ENCODE results near the gene CMTM5. TPM values are rescaled to one million over a fixed set of nuclear protein-coding genes. Genes with fewer than 3 reads are reported as not detected.

CMTM5 gene
- total and polyA plus RNA-seq, 3 experiments from 2014 or later: not detected

- H3K4me1 ChIP-seq (ENCODE audit: insufficient read depth, low read length): peaks cover 4% of the 10 kb centered on the region
- Mint-ChIP-seq H3K27ac (no peak overlapping the region), H3K4me3 (no peak overlapping the region), H3K4me1 (peaks cover 10 to 21% (median 17%) of the 10 kb centered on the region in 3 donors), H3K9me3 (peaks cover 0 to 1% (median 0%) of the 10 kb centered on the region in 5 donors), H3K27me3 (peaks cover 40 to 62% of the 10 kb centered on the region in 2 donors), H3K36me3 (peaks cover 0 to 2% (median 0%) of the 10 kb centered on the region in 3 donors)
- no peak overlapping the region for H3K4me3 ChIP-seq (ENCODE audit: low read length)
- no peak for DNase-seq
- ChIA-PET POLR2A (no interaction called here), CTCF (no interaction called here)
- no peak overlapping the region for H3K27ac ChIP-seq (ENCODE audit: low read depth, low read length)
- H3K27me3 ChIP-seq (ENCODE audit: insufficient read depth, low read length, poor library complexity, severe bottlenecking): no peaks in the 10 kb centered on the region
- no peaks in the 10 kb centered on the region for H3K36me3 ChIP-seq (ENCODE audit: insufficient read depth, low read length)
- H3K9me3 ChIP-seq (ENCODE audit: low read length): no peaks in the 10 kb centered on the region
Measured at GRCh38 chr14:23354990-23355389, 21.9 kb upstream of the CMTM5 start.

- Histone ChIP-seq H3K9me3 (ENCODE audit: low read length) (no peaks in the 10 kb centered on the region), H3K4me1 (ENCODE audit: insufficient read depth, low read length) (peaks cover 4% of the 10 kb centered on the region), H3K4me3 (ENCODE audit: low read length) (no peak overlapping the region), H3K27me3 (ENCODE audit: insufficient read depth, low read length, poor library complexity, severe bottlenecking) (no peaks in the 10 kb centered on the region), H3K27ac (ENCODE audit: low read depth, low read length) (no peak overlapping the region), H3K36me3 (ENCODE audit: insufficient read depth, low read length) (no peaks in the 10 kb centered on the region)
- Mint-ChIP-seq H3K4me1 (peaks cover 10 to 21% (median 17%) of the 10 kb centered on the region in 3 donors), H3K36me3 (peaks cover 0 to 2% (median 0%) of the 10 kb centered on the region in 3 donors), H3K27me3 (peaks cover 39 to 53% of the 10 kb centered on the region in 2 donors), H3K27ac (no peak overlapping the region), H3K9me3 (peaks cover 0 to 1% (median 0%) of the 10 kb centered on the region in 5 donors), H3K4me3 (no peak overlapping the region)
- ChIA-PET POLR2A (no interaction called here), CTCF (no interaction called here)
- no peak for DNase-seq
Measured at GRCh38 chr14:23355871-23356435, 20.9 kb upstream of the CMTM5 start.

GRCh38 chr14:23356662-23357061 is 20.2 kb upstream of the CMTM5 start:
- POLR2A ChIA-PET: no interaction called here
- H3K36me3 Mint-ChIP-seq: peaks cover 0 to 2% (median 0%) of the 10 kb centered on the region in 3 donors
- no peak for DNase-seq
- H3K4me1 Mint-ChIP-seq: peaks cover 6 to 14% (median 12%) of the 10 kb centered on the region in 3 donors
- H3K36me3 ChIP-seq (ENCODE audit: insufficient read depth, low read length): no peaks in the 10 kb centered on the region
- peaks cover 33 to 46% of the 10 kb centered on the region in 2 donors for H3K27me3 Mint-ChIP-seq
- no peak overlapping the region for H3K27ac Mint-ChIP-seq
- no peak overlapping the region for H3K27ac ChIP-seq (ENCODE audit: low read depth, low read length)
- no peaks in the 10 kb centered on the region for H3K27me3 ChIP-seq (ENCODE audit: insufficient read depth, low read length, poor library complexity, severe bottlenecking)
- H3K4me1 ChIP-seq (ENCODE audit: insufficient read depth, low read length): peaks cover 4% of the 10 kb centered on the region
- CTCF ChIA-PET: no interaction called here
- peaks cover 0 to 1% (median 0%) of the 10 kb centered on the region in 5 donors for H3K9me3 Mint-ChIP-seq
- no peak overlapping the region for H3K4me3 ChIP-seq (ENCODE audit: low read length)
- no peaks in the 10 kb centered on the region for H3K9me3 ChIP-seq (ENCODE audit: low read length)
- no peak overlapping the region for H3K4me3 Mint-ChIP-seq

GRCh38 chr14:23357261-23357660 is 19.6 kb upstream of the CMTM5 start:
- no peak overlapping the region for H3K4me3 Mint-ChIP-seq
- no peaks in the 10 kb centered on the region for H3K36me3 ChIP-seq (ENCODE audit: insufficient read depth, low read length)
- no peaks in the 10 kb centered on the region for H3K9me3 ChIP-seq (ENCODE audit: low read length)
- H3K27me3 ChIP-seq (ENCODE audit: insufficient read depth, low read length, poor library complexity, severe bottlenecking): no peaks in the 10 kb centered on the region
- ChIA-PET CTCF (no interaction called here), POLR2A (no interaction called here)
- DNase-seq: no peak
- H3K27me3 Mint-ChIP-seq: peaks cover 33 to 46% of the 10 kb centered on the region in 2 donors
- peaks cover 6 to 14% (median 12%) of the 10 kb centered on the region in 3 donors for H3K4me1 Mint-ChIP-seq
- H3K4me1 ChIP-seq (ENCODE audit: insufficient read depth, low read length): no peaks in the 10 kb centered on the region
- H3K27ac ChIP-seq (ENCODE audit: low read depth, low read length): no peak overlapping the region
- H3K9me3 Mint-ChIP-seq: peaks cover 0 to 1% (median 0%) of the 10 kb centered on the region in 5 donors
- no peak overlapping the region for H3K27ac Mint-ChIP-seq
- H3K4me3 ChIP-seq (ENCODE audit: low read length): no peak overlapping the region
- H3K36me3 Mint-ChIP-seq: peaks cover 0 to 2% (median 0%) of the 10 kb centered on the region in 3 donors

GRCh38 chr14:23358042-23358441 is 18.8 kb upstream of the CMTM5 start:
- peaks cover 0 to 1% (median 0%) of the 10 kb centered on the region in 5 donors for H3K9me3 Mint-ChIP-seq
- Histone ChIP-seq H3K27ac (ENCODE audit: low read depth, low read length) (no peak overlapping the region), H3K9me3 (ENCODE audit: low read length) (no peaks in the 10 kb centered on the region), H3K27me3 (ENCODE audit: insufficient read depth, low read length, poor library complexity, severe bottlenecking) (no peaks in the 10 kb centered on the region), H3K36me3 (ENCODE audit: insufficient read depth, low read length) (no peaks in the 10 kb centered on the region), H3K4me3 (ENCODE audit: low read length) (no peak overlapping the region), H3K4me1 (ENCODE audit: insufficient read depth, low read length) (no peaks in the 10 kb centered on the region)
- POLR2A ChIA-PET: no interaction called here
- H3K4me1 Mint-ChIP-seq: peaks cover 3 to 9% (median 9%) of the 10 kb centered on the region in 3 donors
- H3K4me3 Mint-ChIP-seq: no peak overlapping the region
- CTCF ChIA-PET: no interaction called here
- H3K36me3 Mint-ChIP-seq: peaks cover 0 to 2% (median 0%) of the 10 kb centered on the region in 3 donors
- no peak overlapping the region for H3K27ac Mint-ChIP-seq
- DNase-seq: no peak
- peaks cover 28 to 43% of the 10 kb centered on the region in 2 donors for H3K27me3 Mint-ChIP-seq

GRCh38 chr14:23358553-23359166 is 18.2 kb upstream of the CMTM5 start:
- H3K27me3 Mint-ChIP-seq: peaks cover 23 to 40% of the 10 kb centered on the region in 2 donors
- CTCF ChIA-PET: no interaction called here

GRCh38 chr14:23359167-23359626 is 17.6 kb upstream of the CMTM5 start:
- H3K27me3 Mint-ChIP-seq: peaks cover 20 to 38% of the 10 kb centered on the region in 2 donors
- no peaks in the 10 kb centered on the region for H3K9me3 Mint-ChIP-seq
- no peaks in the 10 kb centered on the region for H3K9me3 ChIP-seq (ENCODE audit: low read length)
- no peak overlapping the region for H3K4me3 Mint-ChIP-seq
- no peaks in the 10 kb centered on the region for H3K36me3 Mint-ChIP-seq
- no peaks in the 10 kb centered on the region for H3K4me1 ChIP-seq (ENCODE audit: insufficient read depth, low read length)
- no peak overlapping the region for H3K27ac ChIP-seq (ENCODE audit: low read depth, low read length)
- ChIA-PET CTCF (no interaction called here), POLR2A (no interaction called here)
- H3K4me1 Mint-ChIP-seq: no peaks in the 10 kb centered on the region
- H3K27ac Mint-ChIP-seq: no peak overlapping the region
- H3K36me3 ChIP-seq (ENCODE audit: insufficient read depth, low read length): no peaks in the 10 kb centered on the region
- H3K27me3 ChIP-seq (ENCODE audit: insufficient read depth, low read length, poor library complexity, severe bottlenecking): peaks cover 3% of the 10 kb centered on the region
- DNase-seq: no peak
- no peak overlapping the region for H3K4me3 ChIP-seq (ENCODE audit: low read length)

More at GRCh38 chr14:23358553-23359166, 18.2 kb upstream of the CMTM5 start:
- no peaks in the 10 kb centered on the region for H3K36me3 ChIP-seq (ENCODE audit: insufficient read depth, low read length)
- Mint-ChIP-seq H3K27ac (no peak overlapping the region), H3K4me1 (peaks cover 0 to 3% (median 3%) of the 10 kb centered on the region in 3 donors), H3K4me3 (no peak overlapping the region), H3K9me3 (no peaks in the 10 kb centered on the region), H3K36me3 (no peaks in the 10 kb centered on the region)
- H3K27ac ChIP-seq (ENCODE audit: low read depth, low read length): no peak overlapping the region
- no peak overlapping the region for H3K4me3 ChIP-seq (ENCODE audit: low read length)
- H3K27me3 ChIP-seq (ENCODE audit: insufficient read depth, low read length, poor library complexity, severe bottlenecking): no peaks in the 10 kb centered on the region
- DNase-seq: no peak
- H3K9me3 ChIP-seq (ENCODE audit: low read length): no peaks in the 10 kb centered on the region
- POLR2A ChIA-PET: no interaction called here
- H3K4me1 ChIP-seq (ENCODE audit: insufficient read depth, low read length): no peaks in the 10 kb centered on the region

GRCh38 chr14:23359722-23360447 is 17.0 kb upstream of the CMTM5 start:
- Mint-ChIP-seq H3K27me3 (peaks cover 24 to 40% of the 10 kb centered on the region in 2 donors), H3K4me1 (no peaks in the 10 kb centered on the region), H3K27ac (peak overlapping the region in 1 of 8 donors; percentile 84), H3K36me3 (no peaks in the 10 kb centered on the region), H3K9me3 (peaks cover 0 to 2% (median 0%) of the 10 kb centered on the region in 5 donors), H3K4me3 (no peak overlapping the region)
- Histone ChIP-seq H3K9me3 (ENCODE audit: low read length) (no peaks in the 10 kb centered on the region), H3K27ac (ENCODE audit: low read depth, low read length) (no peak overlapping the region), H3K27me3 (ENCODE audit: insufficient read depth, low read length, poor library complexity, severe bottlenecking) (peaks cover 6% of the 10 kb centered on the region), H3K4me1 (ENCODE audit: insufficient read depth, low read length) (no peaks in the 10 kb centered on the region), H3K36me3 (ENCODE audit: insufficient read depth, low read length) (no peaks in the 10 kb centered on the region), H3K4me3 (ENCODE audit: low read length) (no peak overlapping the region)
- no peak for DNase-seq
- POLR2A ChIA-PET: no interaction called here
- CTCF ChIA-PET: interaction anchor here (0.9 kb wide), 1 partner anchor 29 kb away, joined by 3 read pairs; no protein-coding TSS in a partner anchor

Data from CD8-positive, alpha-beta memory T cell (primary cell).